GM13977 (cell line): ENCODE results near the gene S100A14.

ENCODE experiments used
- DNase-seq: peaks from one replicate; pipeline ENCODE4 v3.0.0; 2012; ENCODE audit warnings: low spot score
- CTCF ChIP-seq: IDR thresholded peaks from 2 replicates; pipeline ENCODE4 v1.5.1; 2012; ENCODE audit warnings: mild to moderate bottlenecking, control low read depth; ENCODE audit not compliant: insufficient read depth; ENCODE audit errors: extremely low read depth, missing control alignments
- in situ Hi-C: fragments of 300-500 bp; cut with MboI; formaldehyde crosslinking; loops from one replicate; pipeline ENCODE4 v1.12.0; 2022; ENCODE audit warnings: low sequenced_read_pairs, low pct_unique_long_range_greater_than_20kb, mixed read lengths, inconsistent platforms; ENCODE audit not compliant: unreplicated experiment

S100A14 gene

DNA sequence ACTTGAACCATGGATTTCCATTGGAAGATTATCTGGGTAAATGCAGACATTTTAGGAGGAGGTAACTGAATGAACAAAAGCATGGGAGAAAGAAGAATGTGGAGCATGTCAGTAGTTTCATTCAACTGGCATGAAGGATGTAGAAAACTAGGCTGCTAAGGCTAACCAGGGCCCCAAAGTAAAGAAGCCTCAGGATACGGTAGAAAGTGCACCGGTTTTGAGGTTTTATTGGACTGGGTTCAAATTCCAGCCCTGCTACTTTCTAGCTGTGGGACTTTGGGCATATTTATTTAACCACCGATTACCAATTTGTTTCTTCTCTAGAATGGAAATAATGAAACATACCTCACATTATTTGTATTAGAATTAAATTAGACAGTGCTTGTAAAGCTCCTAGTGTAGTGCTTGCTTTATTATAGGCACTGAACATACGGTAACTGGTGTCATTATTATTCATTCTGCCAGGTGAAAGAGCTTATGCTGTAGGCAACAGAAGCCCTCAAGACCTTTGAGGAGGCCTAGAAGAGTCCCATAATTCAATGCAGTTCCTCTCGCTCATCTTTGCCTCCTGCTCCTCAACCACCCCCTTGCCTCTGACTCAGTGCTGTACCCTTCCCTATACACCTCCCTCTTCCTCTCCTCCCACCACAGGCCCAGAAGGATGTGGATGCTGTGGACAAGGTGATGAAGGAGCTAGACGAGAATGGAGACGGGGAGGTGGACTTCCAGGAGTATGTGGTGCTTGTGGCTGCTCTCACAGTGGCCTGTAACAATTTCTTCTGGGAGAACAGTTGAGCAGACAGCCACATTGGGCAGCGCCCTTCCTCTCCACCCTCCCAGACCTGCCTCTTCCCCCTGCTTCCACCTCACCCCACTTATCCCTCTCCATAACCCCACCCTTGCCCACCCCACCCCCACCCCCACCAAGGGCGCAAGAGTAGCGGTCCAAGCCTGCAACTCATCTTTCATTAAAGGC lies 15.2 kb upstream of the S100A14 start:
- in situ Hi-C loops: no loop called here
- no peak for TF ChIP-seq CTCF
- DNase-seq: no peak

GRCh38 chr1:153630384-153630783 lies 14.3 kb upstream of the S100A14 start:
- in situ Hi-C loops: no loop called here
- no peak for DNase-seq
- TF ChIP-seq CTCF: no peak

DNA sequence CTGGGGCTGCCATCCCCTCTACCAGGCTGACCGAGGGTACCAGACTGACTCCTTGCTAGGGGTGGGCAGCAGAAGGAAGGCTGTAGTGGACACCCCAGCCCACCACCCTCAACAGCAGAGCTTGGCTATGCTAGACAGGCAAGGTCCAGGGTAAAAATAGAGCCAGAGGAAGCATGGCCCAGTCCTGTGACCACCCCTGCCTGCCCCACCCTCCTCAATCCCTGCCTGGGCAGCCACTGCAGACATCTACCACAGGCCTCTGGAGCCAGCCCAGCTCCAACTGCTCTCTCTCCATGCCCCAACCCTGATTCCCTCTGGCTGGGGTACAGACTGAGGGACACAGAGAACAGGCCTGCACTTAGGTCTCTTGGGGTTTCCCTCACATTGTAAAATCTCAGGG lies 13.8 kb upstream of the S100A14 start:
- in situ Hi-C loops: no loop called here

DNA sequence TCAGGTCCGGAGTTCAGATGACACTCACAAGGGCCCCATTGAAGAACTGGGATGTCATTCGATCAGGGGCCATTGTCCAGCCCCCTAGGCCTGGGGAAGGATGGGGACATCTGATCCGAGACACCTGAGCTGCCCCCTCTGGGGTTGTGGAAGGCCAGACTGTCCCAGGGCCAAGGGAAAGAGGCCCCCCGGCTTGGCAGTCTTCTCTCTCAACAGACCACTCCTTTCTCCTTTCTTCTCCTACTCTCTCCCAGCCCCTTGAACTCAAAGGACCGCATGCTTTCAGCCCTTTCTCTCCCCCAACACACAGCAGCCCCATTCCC lies 13.2 kb upstream of the S100A14 start:
- DNase-seq: no peak
- TF ChIP-seq CTCF: no peak
- in situ Hi-C loops: no loop called here

More for the DNA sequence above, 13.8 kb upstream of the S100A14 start:
- no peak for TF ChIP-seq CTCF
- DNase-seq: no peak

GRCh38 chr1:153628638-153629342 lies 12.7 kb upstream of the S100A14 start:
- TF ChIP-seq CTCF: no peak
- DNase-seq: no peak
- in situ Hi-C loops: no loop called here

DNA sequence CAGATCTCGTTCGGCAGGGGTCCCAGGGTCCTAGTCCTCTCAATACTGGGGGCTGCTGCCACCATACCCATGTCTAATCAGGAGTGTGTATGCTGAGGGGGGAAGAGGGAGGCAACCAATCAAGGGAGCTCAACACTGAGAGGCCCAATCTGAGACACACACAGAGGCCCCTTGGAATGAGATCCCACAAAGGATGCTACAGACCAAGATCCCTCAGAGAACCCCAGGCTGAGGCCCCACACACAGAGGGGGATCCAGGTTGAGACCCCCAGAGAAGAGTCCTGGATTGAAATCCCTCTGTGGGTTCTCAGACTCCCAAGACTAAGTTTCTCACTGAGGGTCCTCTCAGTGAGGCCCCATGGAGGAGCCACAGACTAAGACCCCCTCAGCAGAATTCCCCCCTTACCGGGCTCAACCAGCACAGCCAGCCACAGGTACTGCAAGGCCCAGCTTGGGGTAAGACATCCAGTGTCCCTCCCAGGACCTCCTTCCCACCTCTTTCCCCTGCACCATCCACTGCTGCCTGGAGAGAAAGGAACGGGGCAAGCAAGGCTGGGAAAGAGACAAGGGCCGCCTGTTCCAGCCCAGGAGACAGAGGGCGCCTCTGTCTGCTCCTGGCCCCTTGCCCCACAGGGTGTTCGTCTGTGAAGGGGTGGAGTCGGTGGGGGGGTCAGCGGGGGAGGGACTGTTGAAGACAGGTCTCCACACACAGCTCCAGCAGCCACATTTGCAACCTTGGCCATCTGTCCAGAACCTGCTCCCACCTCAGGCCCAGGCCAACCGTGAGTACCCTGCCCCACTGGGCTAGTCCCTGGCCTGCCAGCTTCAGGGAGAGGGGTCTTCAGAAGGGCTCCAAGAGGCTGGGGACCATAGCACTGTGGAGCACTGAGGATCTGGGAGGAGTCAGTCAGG lies 11.8 kb upstream of the S100A14 start, which contains the start of gene S100A1:
Gene S100A1 (plus strand): TSS at position 720 of the 912 bp plus-strand sequence. CDS start 2,088 bp downstream, outside the sequence.
- in situ Hi-C loops: no loop called here

More for the DNA sequence above, 11.8 kb upstream of the S100A14 start, which contains the start of gene S100A1:
- no peak for TF ChIP-seq CTCF
- no peak for DNase-seq
